NCI-H345 treated with DMSO at 0.1 percent for 48 hours (cell line): ENCODE measurements around the gene TMEM219.

Experiments used
- DNase-seq: peaks from one replicate; lab custom pipeline; 2025; ENCODE audit not compliant: unreplicated experiment; lab: John Stamatoyannopoulos, UW

Gene TMEM219

GRCh38 chr16:29978564-29979270 lies 16.8 kb downstream of the TMEM219 start:
- DNase-seq, result no peak

GRCh38 chr16:29982560-29983419 lies 20.9 kb downstream of the TMEM219 start:
- DNase-seq, result no peak

GRCh38 chr16:29983420-29984136 lies 21.7 kb downstream of the TMEM219 start:
- DNase-seq, result no peak

GRCh38 chr16:29984137-29984763 lies 22.4 kb downstream of the TMEM219 start:
- no peak for DNase-seq

GRCh38 chr16:29984764-29985147 lies 22.9 kb downstream of the TMEM219 start:
- DNase-seq, result no peak

- no peak for DNase-seq
Observed at GRCh38 chr16:29985271-29985811, 23.5 kb downstream of the TMEM219 start.

- DNase-seq, result no peak
Observed at GRCh38 chr16:29986231-29986630, 24.4 kb downstream of the TMEM219 start.

- DNase-seq, result no peak
Observed at GRCh38 chr16:29986931-29987330, 25.1 kb downstream of the TMEM219 start.

GRCh38 chr16:29987371-29988085 lies 25.6 kb downstream of the TMEM219 start:
- no peak for DNase-seq

GRCh38 chr16:29988346-29989075 lies 26.6 kb downstream of the TMEM219 start:
- no peak for DNase-seq

GRCh38 chr16:29989111-29989858 lies 27.4 kb downstream of the TMEM219 start:
- DNase-seq, result no peak

GRCh38 chr16:29990034-29990433 lies 28.2 kb downstream of the TMEM219 start:
- no peak for DNase-seq

- no peak for DNase-seq
Observed at GRCh38 chr16:29990883-29991570, 29.1 kb downstream of the TMEM219 start.

GRCh38 chr16:29991571-29991904 lies 29.7 kb downstream of the TMEM219 start:
- DNase-seq, result no peak

- no peak for DNase-seq
Observed at GRCh38 chr16:29992344-29992967, 30.6 kb downstream of the TMEM219 start.

- DNase-seq, result no peak
Observed at GRCh38 chr16:29993191-29993902, 31.5 kb downstream of the TMEM219 start.

GRCh38 chr16:29993903-29994599 lies 32.2 kb downstream of the TMEM219 start:
- no peak for DNase-seq
